ENCODE measurements around the gene UBE2K.

DNA sequence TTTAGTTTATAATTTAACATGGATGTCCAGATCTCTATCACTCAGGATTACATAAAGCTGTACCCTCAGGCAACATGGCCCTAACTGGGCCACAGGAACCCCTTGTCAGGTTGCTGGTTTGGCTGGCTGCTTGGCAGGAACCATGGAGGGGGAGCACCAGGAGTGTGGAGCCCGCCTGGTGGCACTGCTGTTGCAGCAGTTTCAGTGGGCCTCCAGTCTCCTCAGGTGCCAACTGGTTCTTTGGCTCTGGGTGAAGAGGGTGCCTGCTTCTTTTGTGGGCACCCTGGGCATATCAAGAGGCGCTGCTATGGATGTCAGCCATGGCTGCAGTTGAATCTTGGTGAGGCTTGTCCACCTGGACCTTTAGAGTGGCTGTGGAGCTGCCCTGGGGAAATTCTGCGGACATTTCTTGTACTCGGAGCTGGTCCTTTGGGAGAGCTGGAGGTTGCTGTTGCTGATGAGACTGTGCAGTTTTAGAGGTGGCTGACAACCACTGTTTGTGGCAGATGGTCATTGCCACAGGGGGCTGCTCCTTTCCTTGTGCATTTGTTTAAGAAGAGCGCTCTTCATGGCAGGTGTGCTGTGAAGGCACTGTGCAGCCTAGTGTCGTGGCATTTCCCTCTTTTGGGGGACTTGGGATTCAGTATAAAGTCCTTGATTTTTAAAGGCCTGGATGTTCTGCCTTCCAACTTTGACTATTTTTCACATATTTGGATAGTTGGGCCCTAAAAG is 48.9 kb upstream of the UBE2K start:
- TF ChIP-seq, protein P1, sequence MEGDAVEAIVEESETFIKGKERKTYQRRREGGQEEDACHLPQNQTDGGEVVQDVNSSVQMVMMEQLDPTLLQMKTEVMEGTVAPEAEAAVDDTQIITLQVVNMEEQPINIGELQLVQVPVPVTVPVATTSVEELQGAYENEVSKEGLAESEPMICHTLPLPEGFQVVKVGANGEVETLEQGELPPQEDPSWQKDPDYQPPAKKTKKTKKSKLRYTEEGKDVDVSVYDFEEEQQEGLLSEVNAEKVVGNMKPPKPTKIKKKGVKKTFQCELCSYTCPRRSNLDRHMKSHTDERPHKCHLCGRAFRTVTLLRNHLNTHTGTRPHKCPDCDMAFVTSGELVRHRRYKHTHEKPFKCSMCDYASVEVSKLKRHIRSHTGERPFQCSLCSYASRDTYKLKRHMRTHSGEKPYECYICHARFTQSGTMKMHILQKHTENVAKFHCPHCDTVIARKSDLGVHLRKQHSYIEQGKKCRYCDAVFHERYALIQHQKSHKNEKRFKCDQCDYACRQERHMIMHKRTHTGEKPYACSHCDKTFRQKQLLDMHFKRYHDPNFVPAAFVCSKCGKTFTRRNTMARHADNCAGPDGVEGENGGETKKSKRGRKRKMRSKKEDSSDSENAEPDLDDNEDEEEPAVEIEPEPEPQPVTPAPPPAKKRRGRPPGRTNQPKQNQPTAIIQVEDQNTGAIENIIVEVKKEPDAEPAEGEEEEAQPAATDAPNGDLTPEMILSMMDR (IDR thresholded peaks at IDR 0.05; ENCODE audit: insufficient read depth, low read length, poor library complexity, severe bottlenecking), result no peak
- TF ChIP-seq EZH2phosphoT487 (conservative IDR thresholded peaks at IDR 0.05; ENCODE audit: low read length), result no peak

Data from SU-DHL-6 (cell line).